Head of caudate nucleus (tissue), 42 donors: ENCODE measurements around the gene CA14.

ENCODE experiments used
- DNase-seq, 42 donors: peaks; one replicate each; pipeline versions ENCODE4 v3.0.0 to v3.0.0-alpha.2; 2020 to 2021; ENCODE audit warnings: mixed read lengths in 7 of 42
- intact Hi-C: fragments of 100-400 bp; cut with DNase I; formaldehyde crosslinking; loops from one replicate; pipeline ENCODE4 v1.15.0; 2022

The CA14 gene

GRCh38 chr1:150309758-150310508 is 52.4 kb downstream of the CA14 start:
- peak in 1 of 42 donors; percentile 23 for DNase-seq
- intact Hi-C loops = no loop called here

- intact Hi-C loops = no loop called here
- no peak for DNase-seq
These were observed 54.2 kb downstream of the CA14 start for GRCh38 chr1:150311762-150312161.
